Body of pancreas (tissue), 4 donors: ENCODE measurements around the gene FUS. TPM values are rescaled to one million over a fixed set of nuclear protein-coding genes. Genes with fewer than 3 reads are reported as not detected.
A peak's percentile ranks its signal among the peaks of the same experiment; 100 is the strongest.
"Not testable (repeated sequence)": the region's sequence is repeated elsewhere in the genome, so short reads cannot be mapped to it uniquely, and the experiment has no call there.

Experiments used
- ATAC-seq: fragments of 150-250 bp; one replicate; pipeline ENCODE4 v1.9.1; 2016
- DNase-seq, 4 donors: peaks; one replicate each; pipeline ENCODE4 v3.0.0-alpha.2; 2019
- H3K27ac ChIP-seq, 4 donors: fragments of 200-600 bp; sonication (generic); 1 replicate in 3 of 4; 2 replicates in 1 of 4; pipeline versions ENCODE4 v1.5.1 to v1.6.1; 2016 to 2019; ENCODE audit warnings: mild to moderate bottlenecking in 1 of 4, mixed read lengths in 1 of 4, moderate library complexity in 1 of 4
- H3K27me3 ChIP-seq, 2 donors: fragments of 200-600 bp; sonication (generic); one replicate each; pipeline ENCODE4 v1.6.0; 2016; ENCODE audit warnings: mild to moderate bottlenecking in 1 of 2
- H3K36me3 ChIP-seq, 2 donors: fragments of 200-600 bp; sonication (generic); replicated peaks in 1 of 2; 2 replicates each; pipeline ENCODE4 v1.5.1; 2016; ENCODE audit warnings: low read depth in 2 of 2; ENCODE audit not compliant: insufficient read depth in 1 of 2
- H3K4me1 ChIP-seq: fragments of 200-600 bp; sonication (generic); one replicate; pipeline ENCODE4 v1.6.0; 2016
- H3K4me3 ChIP-seq, 2 donors: fragments of 200-600 bp; sonication (generic); 1 replicate in 1 of 2; 2 replicates in 1 of 2; pipeline ENCODE4 v1.5.1; 2016 to 2019
- H3K9me3 ChIP-seq, 3 donors: fragments of 200-600 bp; sonication (generic); 1 replicate in 2 of 3; 2 replicates in 1 of 3; pipeline ENCODE4 v1.5.1; 2016
- CTCF ChIP-seq, 7 experiments: fragments of 450-650 bp in 4 of 7; fragments of 200-600 bp in 3 of 7; sonication (generic) in 3 of 7; IDR thresholded peaks; one replicate each; pipeline ENCODE4 v1.5.1; 2016 to 2019; ENCODE audit warnings: antibody characterized with exemption in 7 of 7
- POLR2A ChIP-seq, 3 donors: fragments of 450-650 bp; IDR thresholded peaks; one replicate each; pipeline ENCODE4 v1.6.1; 2016; ENCODE audit warnings: antibody characterized with exemption in 3 of 3, mild to moderate bottlenecking in 2 of 3
- WGBS, 2 donors: methylation state at CpG; one replicate each; pipeline ENCODE4 v1.1.5; 2017; 5-methylcytosine and 5-hydroxymethylcytosine counted together
- intact Hi-C: fragments of 100-400 bp; cut with DNase I; formaldehyde crosslinking; loops from one replicate; pipeline ENCODE4 v1.15.1; 2023
- total RNA-seq, 2 donors: library from RNA; depleted of rRNA; stranded (reverse); fragments of >200 nt; gene quantifications; one replicate each; pipeline ENCODE4 v1.1.0, GENCODE V29; 2016

The FUS gene
- total RNA-seq, 2 donors from 2014 or later: 43.6 to 68.9 TPM

GRCh38 chr16:31141489-31142108 is 38.3 kb upstream of the FUS start:
- Histone ChIP-seq H3K36me3 (no peaks in the 10 kb centered on the region), H3K27me3 (no peaks in the 10 kb centered on the region), H3K4me3 (no peak overlapping the region), H3K27ac (peak overlapping the region; percentile 83 to 92 (median 92)), H3K9me3 (no peaks in the 10 kb centered on the region), H3K4me1 (peaks cover 49% of the 10 kb centered on the region)
- DNase-seq (peak in 3 of 4 donors; percentile 60 to 75 (median 66)), ATAC-seq (peak; percentile 10)
- WGBS, 2 donors: 1 to 24% methylated on average over 5 to 10 of the region's 10 CpGs
- TF ChIP-seq POLR2A (IDR thresholded peaks at IDR 0.05) (peak in 1 of 3 donors; percentile 67), CTCF (IDR thresholded peaks at IDR 0.05) (no peak)
- intact Hi-C loops: loop anchor here (10.0 kb wide), 2 partner anchors 67 to 157 kb away; partner anchors contain the start of genes HSD3B7, ZNF646 and ZNF668

GRCh38 chr16:31142109-31143010 is 37.6 kb upstream of the FUS start:
- Histone ChIP-seq H3K4me1 (peaks cover 48% of the 10 kb centered on the region), H3K4me3 (no peak overlapping the region), H3K36me3 (no peaks in the 10 kb centered on the region), H3K27me3 (no peaks in the 10 kb centered on the region), H3K9me3 (no peaks in the 10 kb centered on the region), H3K27ac (peak overlapping the region; percentile 83 to 92 (median 92))
- peak in 2 of 3 donors; percentile 42 to 62 for TF ChIP-seq POLR2A (IDR thresholded peaks at IDR 0.05)
- TF ChIP-seq CTCF (IDR thresholded peaks at IDR 0.05): peak; percentile 95 to 100 (median 97)
- peak; percentile 99 to 100 (median 100) for DNase-seq
- peak; percentile 88 for ATAC-seq
- 0 to 4% methylated on average over 28 to 79 of the region's 89 CpGs for WGBS, 2 donors
- intact Hi-C loops: loop anchor here (10.0 kb wide), 2 partner anchors 68 to 158 kb away; partner anchors contain the start of genes HSD3B7, ZNF646 and ZNF668

- no peaks in the 10 kb centered on the region for H3K36me3 ChIP-seq
- no peaks in the 10 kb centered on the region for H3K9me3 ChIP-seq
- intact Hi-C loops: loop anchor here (10.0 kb wide), 2 partner anchors 68 to 158 kb away; partner anchors contain the start of genes HSD3B7, ZNF646 and ZNF668
- WGBS, 2 donors: 63 to 86% methylated on average over 10 to 22 of the region's 22 CpGs
- H3K27ac ChIP-seq: peak overlapping the region; percentile 80 to 92 (median 87)
- DNase-seq: peak in 3 of 4 donors; percentile 31 to 45 (median 33)
- no peak for ATAC-seq
- H3K27me3 ChIP-seq: no peaks in the 10 kb centered on the region
- TF ChIP-seq CTCF (IDR thresholded peaks at IDR 0.05): no peak
- TF ChIP-seq POLR2A (IDR thresholded peaks at IDR 0.05): no peak
- peaks cover 47% of the 10 kb centered on the region for H3K4me1 ChIP-seq
- H3K4me3 ChIP-seq: no peak overlapping the region
Measured at GRCh38 chr16:31143011-31143693, 36.8 kb upstream of the FUS start.

- H3K36me3 ChIP-seq: no peaks in the 10 kb centered on the region
- intact Hi-C loops: loop anchor here (10.0 kb wide), 2 partner anchors 69 to 159 kb away; partner anchors contain the start of genes HSD3B7, ZNF646 and ZNF668
- DNase-seq (no peak), ATAC-seq (no peak)
- no peaks in the 10 kb centered on the region for H3K27me3 ChIP-seq
- no peak overlapping the region for H3K27ac ChIP-seq
- TF ChIP-seq CTCF (IDR thresholded peaks at IDR 0.05) (no peak), POLR2A (IDR thresholded peaks at IDR 0.05) (no peak)
- H3K4me1 ChIP-seq: peaks cover 47% of the 10 kb centered on the region
- no peak overlapping the region for H3K4me3 ChIP-seq
- WGBS, 2 donors: 93 to 94% methylated on average over 8 of the region's 8 CpGs
- H3K9me3 ChIP-seq: no peaks in the 10 kb centered on the region
Measured at GRCh38 chr16:31143694-31144148, 36.2 kb upstream of the FUS start.

- H3K9me3 ChIP-seq, ATAC-seq, H3K4me3 ChIP-seq, H3K27ac ChIP-seq, DNase-seq, H3K27me3 ChIP-seq, H3K36me3 ChIP-seq: not testable (repeated sequence)
- WGBS, 2 donors: 87 to 96% methylated on average over 7 of the region's 7 CpGs
- intact Hi-C loops: loop anchor here (10.0 kb wide), 2 partner anchors 70 to 160 kb away; partner anchors contain the start of genes HSD3B7, ZNF646 and ZNF668
- H3K4me1 ChIP-seq: peaks cover 41% of the 10 kb centered on the region
Measured at GRCh38 chr16:31144418-31144817, 35.5 kb upstream of the FUS start.
